Medulla oblongata (tissue), 1 donor: ENCODE data around the gene MBP.

ENCODE experiments used
- DNase-seq: peaks from one replicate; pipeline ENCODE4 v3.0.0-alpha.2; 2015; ENCODE audit errors: extremely low spot score

MBP gene

GRCh38 chr18:77133835-77134496 is 1.4 kb upstream of the MBP start:
- DNase-seq: peak; percentile 59

- no peak for DNase-seq
These were observed 660 bp upstream of the MBP start for GRCh38 chr18:77133051-77133834.

GRCh38 chr18:77131652-77132368 is 773 bp downstream of the MBP start:
- no peak for DNase-seq

GRCh38 chr18:77131100-77131651 is 1.4 kb downstream of the MBP start:
- peak; percentile 66 for DNase-seq

- no peak for DNase-seq
These were observed 2.1 kb downstream of the MBP start for GRCh38 chr18:77130229-77131099.

GRCh38 chr18:77129150-77129551 is 3.4 kb downstream of the MBP start:
- no peak for DNase-seq

GRCh38 chr18:77127769-77128671 is 4.6 kb downstream of the MBP start:
- peak; percentile 78 for DNase-seq

GRCh38 chr18:77124452-77124922 is 8.1 kb downstream of the MBP start:
- DNase-seq: no peak

- no peak for DNase-seq
These were observed 9.0 kb downstream of the MBP start for GRCh38 chr18:77123320-77124231.

- DNase-seq: no peak
These were observed 11.1 kb downstream of the MBP start for GRCh38 chr18:77121523-77121922.

- DNase-seq: no peak
These were observed 12.6 kb downstream of the MBP start for GRCh38 chr18:77119851-77120491.

GRCh38 chr18:77119101-77119850 is 13.3 kb downstream of the MBP start:
- no peak for DNase-seq

GRCh38 chr18:77118256-77119090 is 14.1 kb downstream of the MBP start:
- no peak for DNase-seq

GRCh38 chr18:77116201-77117080 is 16.1 kb downstream of the MBP start:
- DNase-seq: no peak

GRCh38 chr18:77115192-77115953 is 17.2 kb downstream of the MBP start:
- DNase-seq: peak; percentile 41
